ENCODE results near the gene APOB. TPM values are rescaled to one million over a fixed set of nuclear protein-coding genes. Genes with fewer than 3 reads are reported as not detected.

APOB gene
- total and polyA plus RNA-seq, 2 of the 8 experiments (the other 6 are each of a cell fraction or from before 2014, with no cell fraction given) = 0.15 to 0.61 TPM

DNA sequence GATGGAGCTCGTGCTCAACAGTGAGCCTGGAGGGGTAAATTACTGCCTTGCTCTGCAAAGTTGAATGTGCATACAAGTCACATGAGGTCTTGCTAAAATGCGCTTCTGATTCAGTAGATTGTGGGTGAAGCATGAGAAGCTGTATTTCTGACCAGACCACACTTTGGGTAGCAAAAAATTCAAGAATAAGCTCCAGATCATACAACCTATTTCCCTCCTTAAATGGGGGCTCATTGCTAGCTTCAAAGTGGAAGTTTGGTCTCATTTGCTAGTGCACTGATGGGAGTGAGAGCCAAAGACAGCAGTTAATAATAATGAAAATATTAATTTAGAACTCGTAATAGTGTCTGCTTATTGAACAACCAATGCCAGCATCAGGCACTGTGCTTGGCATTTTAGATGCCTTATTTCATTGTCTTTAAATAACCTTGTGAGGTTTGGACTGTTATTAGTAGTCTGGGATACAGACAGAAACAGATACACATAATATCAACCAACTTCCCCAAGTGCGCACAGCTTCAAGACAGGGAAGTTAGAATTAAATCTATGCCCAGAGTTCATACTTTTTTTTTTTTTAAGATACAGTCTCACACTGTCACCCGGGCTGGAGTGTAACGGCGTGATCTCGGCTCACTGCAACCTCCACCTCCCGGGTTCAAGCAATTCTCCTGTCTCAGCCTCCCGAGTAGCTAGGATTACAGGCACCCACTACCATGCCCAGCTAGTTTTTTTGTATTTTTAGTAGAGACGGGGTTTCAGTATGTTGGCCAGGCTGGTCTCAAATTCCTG lies 18.0 kb downstream of the APOB start (continued):
- TF ChIP-seq, protein P1, sequence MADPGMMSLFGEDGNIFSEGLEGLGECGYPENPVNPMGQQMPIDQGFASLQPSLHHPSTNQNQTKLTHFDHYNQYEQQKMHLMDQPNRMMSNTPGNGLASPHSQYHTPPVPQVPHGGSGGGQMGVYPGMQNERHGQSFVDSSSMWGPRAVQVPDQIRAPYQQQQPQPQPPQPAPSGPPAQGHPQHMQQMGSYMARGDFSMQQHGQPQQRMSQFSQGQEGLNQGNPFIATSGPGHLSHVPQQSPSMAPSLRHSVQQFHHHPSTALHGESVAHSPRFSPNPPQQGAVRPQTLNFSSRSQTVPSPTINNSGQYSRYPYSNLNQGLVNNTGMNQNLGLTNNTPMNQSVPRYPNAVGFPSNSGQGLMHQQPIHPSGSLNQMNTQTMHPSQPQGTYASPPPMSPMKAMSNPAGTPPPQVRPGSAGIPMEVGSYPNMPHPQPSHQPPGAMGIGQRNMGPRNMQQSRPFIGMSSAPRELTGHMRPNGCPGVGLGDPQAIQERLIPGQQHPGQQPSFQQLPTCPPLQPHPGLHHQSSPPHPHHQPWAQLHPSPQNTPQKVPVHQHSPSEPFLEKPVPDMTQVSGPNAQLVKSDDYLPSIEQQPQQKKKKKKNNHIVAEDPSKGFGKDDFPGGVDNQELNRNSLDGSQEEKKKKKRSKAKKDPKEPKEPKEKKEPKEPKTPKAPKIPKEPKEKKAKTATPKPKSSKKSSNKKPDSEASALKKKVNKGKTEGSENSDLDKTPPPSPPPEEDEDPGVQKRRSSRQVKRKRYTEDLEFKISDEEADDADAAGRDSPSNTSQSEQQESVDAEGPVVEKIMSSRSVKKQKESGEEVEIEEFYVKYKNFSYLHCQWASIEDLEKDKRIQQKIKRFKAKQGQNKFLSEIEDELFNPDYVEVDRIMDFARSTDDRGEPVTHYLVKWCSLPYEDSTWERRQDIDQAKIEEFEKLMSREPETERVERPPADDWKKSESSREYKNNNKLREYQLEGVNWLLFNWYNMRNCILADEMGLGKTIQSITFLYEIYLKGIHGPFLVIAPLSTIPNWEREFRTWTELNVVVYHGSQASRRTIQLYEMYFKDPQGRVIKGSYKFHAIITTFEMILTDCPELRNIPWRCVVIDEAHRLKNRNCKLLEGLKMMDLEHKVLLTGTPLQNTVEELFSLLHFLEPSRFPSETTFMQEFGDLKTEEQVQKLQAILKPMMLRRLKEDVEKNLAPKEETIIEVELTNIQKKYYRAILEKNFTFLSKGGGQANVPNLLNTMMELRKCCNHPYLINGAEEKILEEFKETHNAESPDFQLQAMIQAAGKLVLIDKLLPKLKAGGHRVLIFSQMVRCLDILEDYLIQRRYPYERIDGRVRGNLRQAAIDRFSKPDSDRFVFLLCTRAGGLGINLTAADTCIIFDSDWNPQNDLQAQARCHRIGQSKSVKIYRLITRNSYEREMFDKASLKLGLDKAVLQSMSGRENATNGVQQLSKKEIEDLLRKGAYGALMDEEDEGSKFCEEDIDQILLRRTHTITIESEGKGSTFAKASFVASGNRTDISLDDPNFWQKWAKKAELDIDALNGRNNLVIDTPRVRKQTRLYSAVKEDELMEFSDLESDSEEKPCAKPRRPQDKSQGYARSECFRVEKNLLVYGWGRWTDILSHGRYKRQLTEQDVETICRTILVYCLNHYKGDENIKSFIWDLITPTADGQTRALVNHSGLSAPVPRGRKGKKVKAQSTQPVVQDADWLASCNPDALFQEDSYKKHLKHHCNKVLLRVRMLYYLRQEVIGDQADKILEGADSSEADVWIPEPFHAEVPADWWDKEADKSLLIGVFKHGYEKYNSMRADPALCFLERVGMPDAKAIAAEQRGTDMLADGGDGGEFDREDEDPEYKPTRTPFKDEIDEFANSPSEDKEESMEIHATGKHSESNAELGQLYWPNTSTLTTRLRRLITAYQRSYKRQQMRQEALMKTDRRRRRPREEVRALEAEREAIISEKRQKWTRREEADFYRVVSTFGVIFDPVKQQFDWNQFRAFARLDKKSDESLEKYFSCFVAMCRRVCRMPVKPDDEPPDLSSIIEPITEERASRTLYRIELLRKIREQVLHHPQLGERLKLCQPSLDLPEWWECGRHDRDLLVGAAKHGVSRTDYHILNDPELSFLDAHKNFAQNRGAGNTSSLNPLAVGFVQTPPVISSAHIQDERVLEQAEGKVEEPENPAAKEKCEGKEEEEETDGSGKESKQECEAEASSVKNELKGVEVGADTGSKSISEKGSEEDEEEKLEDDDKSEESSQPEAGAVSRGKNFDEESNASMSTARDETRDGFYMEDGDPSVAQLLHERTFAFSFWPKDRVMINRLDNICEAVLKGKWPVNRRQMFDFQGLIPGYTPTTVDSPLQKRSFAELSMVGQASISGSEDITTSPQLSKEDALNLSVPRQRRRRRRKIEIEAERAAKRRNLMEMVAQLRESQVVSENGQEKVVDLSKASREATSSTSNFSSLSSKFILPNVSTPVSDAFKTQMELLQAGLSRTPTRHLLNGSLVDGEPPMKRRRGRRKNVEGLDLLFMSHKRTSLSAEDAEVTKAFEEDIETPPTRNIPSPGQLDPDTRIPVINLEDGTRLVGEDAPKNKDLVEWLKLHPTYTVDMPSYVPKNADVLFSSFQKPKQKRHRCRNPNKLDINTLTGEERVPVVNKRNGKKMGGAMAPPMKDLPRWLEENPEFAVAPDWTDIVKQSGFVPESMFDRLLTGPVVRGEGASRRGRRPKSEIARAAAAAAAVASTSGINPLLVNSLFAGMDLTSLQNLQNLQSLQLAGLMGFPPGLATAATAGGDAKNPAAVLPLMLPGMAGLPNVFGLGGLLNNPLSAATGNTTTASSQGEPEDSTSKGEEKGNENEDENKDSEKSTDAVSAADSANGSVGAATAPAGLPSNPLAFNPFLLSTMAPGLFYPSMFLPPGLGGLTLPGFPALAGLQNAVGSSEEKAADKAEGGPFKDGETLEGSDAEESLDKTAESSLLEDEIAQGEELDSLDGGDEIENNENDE (IDR thresholded peaks at IDR 0.05; ENCODE audit: insufficient replicate concordance, low read length) = no peak
- TF ChIP-seq, protein P2, sequence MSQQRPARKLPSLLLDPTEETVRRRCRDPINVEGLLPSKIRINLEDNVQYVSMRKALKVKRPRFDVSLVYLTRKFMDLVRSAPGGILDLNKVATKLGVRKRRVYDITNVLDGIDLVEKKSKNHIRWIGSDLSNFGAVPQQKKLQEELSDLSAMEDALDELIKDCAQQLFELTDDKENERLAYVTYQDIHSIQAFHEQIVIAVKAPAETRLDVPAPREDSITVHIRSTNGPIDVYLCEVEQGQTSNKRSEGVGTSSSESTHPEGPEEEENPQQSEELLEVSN (IDR thresholded peaks at IDR 0.05) = no peak
- TF ChIP-seq CTBP2 (IDR thresholded peaks at IDR 0.05; ENCODE audit: borderline replicate concordance, insufficient read depth, insufficient read length, low read length) = no peak
- TF ChIP-seq HDAC6 (IDR thresholded peaks at IDR 0.05; ENCODE audit: low read depth, low read length) = no peak
- TF ChIP-seq SP2 (IDR thresholded peaks at IDR 0.05; ENCODE audit: low read length) = no peak

All from H1 (cell line).